Activated CD4-positive, alpha-beta T cell treated with anti-CD3 and anti-CD28 coated beads for 24 hours (primary cell): ENCODE data around the gene LGALS9B.
"Not testable (repeated sequence)": the region's sequence is repeated elsewhere in the genome, so short reads cannot be mapped to it uniquely, and the experiment has no call there.

Experiments used
- DNase-seq, 2 donors: peaks; one replicate each; pipeline ENCODE4 v3.0.0-alpha.2; 2020; ENCODE audit warnings: low read depth in 2 of 2

Gene LGALS9B

DNA sequence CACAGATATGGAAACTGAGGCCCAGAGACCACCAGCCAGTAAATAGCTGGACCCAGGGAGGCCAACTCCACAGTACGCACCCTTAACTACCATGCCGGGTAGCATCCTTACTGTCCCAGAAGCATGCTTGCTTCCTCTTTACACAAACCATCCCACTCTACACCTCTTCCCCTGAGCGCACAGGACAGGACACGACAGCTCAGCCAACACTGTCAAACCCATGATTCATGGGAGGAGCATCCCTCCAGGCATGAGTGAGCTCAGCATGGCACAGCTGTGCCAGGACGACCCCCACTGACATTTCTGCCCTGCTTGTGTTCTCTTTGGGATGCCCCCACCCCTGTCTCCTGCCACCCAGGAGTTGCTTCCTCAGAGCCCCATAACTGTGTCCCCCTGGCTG lies 340 bp downstream of the LGALS9B start:
- DNase-seq = not testable (repeated sequence)

DNA sequence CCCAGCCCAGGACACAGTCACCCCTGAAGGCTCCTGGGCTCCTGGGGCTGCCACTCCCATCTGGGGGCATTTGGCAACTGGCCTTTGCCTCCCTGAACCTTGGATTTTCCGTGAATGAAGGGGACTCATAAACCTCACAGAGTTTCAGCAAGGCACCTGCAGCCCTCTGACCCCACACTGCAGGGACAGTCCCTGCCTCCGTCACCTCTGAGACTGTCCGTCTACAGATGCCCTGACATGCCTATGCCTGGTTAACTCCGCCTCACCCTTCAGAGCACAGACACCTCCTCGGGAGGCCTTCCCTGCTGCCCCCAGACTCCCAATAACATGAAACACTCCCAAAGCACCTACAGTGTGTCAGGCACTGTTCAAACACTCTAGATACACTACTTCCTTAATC lies 786 bp downstream of the LGALS9B start:
- DNase-seq = not testable (repeated sequence)

DNA sequence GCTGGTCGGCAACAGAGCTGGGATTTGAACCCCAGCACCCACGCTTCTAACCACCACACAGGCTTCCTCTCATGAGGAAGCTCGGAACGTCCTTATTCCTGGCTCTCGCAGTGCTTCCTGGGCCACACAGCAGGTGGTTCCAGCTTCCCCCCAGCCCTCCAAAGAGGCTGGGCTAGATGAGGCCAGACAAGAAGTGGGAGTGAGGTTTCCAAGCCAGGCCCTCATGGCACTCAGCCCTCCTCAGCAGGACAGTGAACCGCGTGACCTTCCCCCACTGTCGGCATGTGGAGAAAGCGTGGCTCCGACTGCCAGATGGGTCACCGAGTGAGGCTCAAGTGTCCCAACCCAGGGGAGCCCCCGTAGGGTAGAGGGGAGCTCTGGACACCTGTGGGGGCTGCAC lies 1.8 kb downstream of the LGALS9B start:
- DNase-seq = not testable (repeated sequence)

DNA sequence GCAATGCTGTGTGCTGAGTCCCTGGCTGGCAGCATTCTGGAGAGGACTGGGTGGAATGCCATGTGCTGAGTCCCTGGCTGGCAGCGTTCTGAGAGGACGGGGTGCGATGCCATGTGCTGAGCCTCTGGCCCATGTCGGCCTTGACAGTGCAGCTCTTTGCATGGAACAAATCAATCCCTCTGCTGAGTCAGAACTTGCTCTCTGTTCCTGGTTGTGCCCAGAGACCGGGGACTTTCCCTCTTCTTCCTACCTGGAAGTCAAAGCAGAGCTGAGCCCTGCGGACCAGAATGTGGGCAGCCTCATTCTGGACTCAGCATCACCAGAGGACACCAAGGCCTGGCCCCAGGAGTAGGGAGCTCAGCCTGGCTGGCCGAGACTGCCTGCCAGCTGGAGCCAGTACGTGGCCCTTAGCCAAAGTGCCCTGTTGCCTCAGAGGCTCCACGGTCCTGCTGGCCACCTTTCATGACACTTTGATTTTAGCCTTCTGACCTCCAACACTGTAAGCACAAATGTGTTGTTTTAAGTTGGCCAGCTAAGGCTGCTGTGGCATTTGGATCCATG lies 2.4 kb downstream of the LGALS9B start:
- DNase-seq = not testable (repeated sequence)

DNA sequence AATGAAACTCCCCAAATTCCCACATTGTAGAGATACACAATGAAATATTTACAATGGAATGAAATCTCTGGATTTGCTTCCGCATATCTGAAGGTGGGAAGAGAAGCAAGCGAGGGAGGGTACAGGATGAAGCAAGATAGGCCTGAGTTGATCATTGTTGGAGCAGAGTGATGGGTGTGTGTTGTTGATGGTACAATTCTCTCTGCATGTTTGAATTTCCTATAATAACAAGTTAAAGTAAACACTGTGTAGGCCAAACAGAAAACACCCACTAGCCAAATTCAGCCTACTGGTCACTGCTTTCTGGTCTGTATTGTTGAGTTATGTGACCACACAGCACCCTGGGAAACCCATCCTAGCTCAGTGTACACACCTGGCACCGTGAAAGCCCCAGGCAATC lies 5.2 kb downstream of the LGALS9B start:
- DNase-seq = not testable (repeated sequence)

DNA sequence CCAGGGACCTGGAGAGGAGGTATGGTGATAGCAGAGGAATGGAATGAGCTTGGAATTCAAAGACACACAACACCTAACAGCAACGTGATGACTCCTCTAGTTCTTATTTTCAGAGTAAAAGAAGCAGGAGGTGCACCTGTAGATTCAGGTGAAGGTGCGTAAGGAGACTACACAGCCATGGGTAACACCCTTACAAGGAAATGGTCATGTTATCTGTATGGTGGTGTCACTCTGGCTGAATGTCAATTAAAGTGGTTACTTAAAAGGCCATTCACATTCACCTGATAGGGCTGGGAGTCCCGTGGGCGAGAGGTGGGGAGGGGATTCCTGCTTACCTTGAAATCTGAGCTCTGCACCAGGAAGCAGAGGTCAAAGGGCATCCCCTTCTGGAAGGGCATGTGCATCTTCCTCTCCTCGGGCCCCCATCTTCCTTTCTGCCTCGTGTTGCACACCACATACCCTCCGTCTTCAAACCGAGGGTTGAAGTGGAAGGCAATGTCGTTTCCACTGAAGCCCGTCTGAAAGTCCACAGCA lies 9.4 kb downstream of the LGALS9B start:
- DNase-seq = not testable (repeated sequence)

DNA sequence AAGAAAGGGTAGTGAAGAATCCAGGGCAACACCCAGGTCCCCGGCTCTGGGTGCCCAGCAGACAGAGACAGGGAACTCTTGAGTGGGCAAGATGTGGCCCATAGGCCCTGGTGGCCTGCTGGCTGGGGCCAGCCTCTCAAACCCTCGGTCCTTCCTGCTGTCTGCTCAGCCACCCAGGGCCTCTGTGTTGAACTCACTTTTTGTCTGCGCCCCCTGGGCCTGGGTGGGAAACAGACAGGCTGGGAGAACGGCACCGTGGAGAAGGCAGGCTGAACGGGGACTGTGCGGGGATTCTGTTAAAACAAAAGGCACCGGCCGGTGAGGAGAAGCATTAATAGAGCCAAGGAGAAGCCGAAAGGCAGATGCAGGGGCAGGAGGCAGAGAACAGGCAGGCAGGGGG lies 12.2 kb downstream of the LGALS9B start:
- not testable (repeated sequence) for DNase-seq

DNA sequence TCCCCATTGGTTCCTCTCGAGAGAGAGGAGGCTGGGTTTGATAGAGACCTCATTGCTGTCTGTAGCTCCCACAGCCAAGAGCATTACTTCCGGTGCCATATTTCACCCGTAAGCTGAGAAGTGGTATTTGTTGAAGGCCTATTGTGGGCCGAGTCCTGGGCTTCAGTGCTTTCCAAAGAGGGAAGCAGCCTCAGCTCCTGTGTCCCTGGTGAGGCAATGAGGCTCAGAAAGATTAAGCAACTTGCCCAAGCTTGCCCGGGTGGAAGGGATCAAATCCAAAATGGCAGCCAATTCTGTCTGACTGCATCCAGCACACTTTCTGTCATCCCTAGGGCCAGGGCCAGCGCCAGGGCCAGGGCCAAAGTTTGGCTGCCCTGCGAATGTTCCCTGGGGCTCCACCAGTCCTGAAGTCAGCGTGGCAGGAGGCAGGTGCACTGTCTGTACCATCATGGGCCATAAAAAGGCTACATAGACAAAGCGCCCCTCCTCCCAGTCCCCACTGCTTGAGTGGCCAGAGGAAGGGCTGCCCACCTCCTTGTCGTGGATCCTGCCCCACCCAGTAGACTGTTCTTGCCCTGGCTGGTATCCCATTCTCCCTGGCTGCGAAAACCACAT lies 13.4 kb downstream of the LGALS9B start:
- DNase-seq = not testable (repeated sequence)

DNA sequence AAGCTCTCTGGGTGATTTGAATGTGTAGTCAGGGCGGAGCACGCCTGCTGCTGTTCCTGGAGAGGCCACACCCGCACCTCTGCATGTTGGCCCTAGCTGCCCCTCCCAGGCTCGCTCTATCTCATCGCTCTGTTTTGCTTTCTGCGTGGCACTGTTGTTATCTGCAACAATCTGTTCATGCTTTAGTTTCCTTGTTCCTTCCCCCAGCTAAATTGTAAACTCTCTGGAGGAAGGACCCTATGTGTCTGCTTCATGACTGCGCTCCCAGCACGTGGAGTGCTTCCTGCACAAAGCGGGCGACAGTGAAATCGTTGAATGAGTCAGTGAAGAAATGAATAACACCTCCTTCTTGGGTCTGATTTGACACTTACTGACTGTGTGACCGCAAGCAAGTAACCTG lies 16.5 kb downstream of the LGALS9B start:
- DNase-seq = peak in 1 of 2 donors; percentile 1

DNA sequence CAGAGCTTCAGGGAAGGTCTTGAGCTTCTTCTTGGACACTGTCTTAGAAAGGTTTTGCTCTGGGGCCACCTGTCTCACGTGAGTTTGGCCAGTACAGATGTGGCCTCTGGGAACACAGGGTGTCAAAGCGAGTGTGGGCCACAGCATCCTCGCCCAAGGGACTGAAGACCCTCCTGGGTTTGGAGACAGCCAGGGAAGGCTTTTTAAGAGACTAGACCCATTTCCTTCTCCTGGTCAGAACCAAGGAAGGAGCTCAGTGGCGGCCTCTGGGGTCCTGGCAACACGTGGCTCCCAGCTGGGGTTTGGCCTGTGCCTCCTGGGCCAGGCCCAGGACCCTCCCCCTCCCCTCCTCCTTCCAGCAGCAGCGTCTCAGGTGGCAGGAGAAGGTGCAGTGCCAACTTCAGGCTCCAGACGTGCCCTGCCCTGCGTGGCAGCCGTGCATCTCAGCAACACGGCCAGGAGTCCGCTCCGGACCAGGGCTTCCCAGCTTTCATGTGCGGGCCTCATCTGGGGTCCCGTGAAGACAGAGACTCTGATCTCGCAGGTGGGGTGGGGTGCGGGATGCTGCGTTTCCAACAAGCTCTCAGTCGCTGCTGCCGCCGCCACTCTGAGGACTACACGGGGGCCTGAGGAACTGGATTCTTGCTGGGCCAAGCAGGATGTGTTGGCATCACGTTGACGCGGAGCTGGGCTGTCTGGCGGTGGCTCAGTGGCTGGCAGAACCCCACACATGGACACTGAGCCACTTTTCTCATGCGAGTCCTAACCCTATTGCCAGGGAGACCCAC lies 19.6 kb downstream of the LGALS9B start:
- DNase-seq = not testable (repeated sequence)

DNA sequence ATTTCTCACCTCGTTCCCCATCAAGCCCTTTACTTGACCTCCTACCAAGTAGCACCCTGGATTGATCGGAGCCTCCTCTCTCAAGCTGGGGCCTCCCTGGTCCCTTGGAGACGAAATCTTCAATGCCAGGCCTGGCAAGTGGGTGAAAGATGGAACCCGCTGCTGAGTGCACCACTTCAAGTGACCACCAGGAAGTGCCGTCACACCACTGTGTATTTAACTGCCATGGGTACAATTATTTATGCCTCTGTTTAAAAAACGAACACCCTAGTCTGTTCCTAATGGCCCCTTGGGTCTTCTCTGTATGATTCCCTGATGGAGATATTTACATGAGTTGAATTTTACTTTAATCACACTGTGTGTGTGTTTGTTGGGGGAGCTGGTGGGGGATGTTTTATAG lies 20.4 kb downstream of the LGALS9B start:
- DNase-seq = not testable (repeated sequence)

DNA sequence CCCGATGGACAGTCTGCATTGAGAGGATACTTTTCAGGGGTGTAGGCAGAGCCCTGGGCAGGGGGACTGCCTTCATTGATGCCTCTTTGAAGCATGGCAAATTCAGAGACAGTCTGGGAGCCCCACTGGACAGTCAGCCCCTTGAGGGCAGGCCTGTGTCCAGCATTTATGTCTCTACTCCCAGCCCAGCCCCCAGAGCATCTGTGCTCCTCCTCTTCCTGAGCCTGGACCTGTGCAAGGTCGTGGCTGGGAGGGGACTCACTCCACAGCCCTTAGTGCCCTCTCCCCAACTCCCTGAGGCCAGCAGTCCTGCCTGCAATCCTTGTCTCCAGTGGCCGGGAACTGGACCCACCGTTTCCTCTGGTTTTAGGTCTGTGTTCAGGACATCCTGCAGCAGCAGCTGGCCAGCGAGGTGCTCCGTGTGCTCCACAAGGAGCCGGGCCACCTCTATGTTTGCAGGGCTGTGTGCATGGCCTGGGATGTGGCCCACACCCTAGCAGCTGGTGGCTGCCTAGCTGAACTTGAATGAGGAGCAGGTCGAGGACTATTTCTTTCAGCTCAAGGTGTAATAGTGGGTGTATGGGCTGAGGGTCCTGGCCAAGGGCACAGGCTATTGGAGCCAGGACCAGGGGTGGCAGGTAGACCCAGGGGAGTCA lies 22.6 kb downstream of the LGALS9B start:
- DNase-seq = not testable (repeated sequence)

DNA sequence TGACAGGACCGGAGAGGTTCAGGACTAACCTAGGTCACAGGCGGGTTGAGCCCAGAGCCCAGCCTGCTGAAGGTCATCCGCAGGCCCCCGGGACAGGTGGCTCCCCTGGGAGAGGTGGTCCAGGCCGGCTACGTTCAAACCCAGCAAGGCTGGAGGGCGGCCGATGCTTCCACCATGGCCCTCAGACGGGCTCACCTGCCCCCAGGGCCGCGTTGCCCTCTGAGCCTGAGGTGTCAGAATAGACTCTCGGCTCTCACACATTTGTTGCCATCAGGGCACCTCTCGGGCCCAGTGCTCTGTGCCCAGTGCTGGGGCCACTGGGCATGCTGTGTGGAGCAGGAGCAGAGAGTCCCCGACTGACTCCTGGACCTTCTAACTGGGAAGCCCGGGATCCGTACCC lies 23.2 kb downstream of the LGALS9B start:
- DNase-seq = not testable (repeated sequence)

DNA sequence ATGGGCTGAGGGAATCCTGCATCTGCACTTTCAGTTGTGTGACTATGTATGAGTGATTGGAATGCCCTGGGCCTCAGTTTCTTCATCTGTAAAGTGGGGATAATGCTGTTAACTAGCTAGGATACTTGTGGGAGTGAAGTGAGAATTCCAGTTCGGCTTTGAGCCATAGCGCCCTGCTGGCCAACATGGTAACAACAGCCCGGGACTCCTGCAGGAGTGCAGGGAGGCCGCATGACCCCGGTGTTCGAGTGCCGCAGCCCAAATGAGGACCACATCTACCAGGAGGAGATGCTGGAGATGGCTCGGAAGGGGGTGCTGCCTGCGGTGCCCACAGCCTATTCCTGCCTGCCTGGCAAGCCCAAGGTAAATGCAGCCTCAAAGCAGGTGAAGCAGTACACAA lies 23.7 kb downstream of the LGALS9B start:
- not testable (repeated sequence) for DNase-seq

DNA sequence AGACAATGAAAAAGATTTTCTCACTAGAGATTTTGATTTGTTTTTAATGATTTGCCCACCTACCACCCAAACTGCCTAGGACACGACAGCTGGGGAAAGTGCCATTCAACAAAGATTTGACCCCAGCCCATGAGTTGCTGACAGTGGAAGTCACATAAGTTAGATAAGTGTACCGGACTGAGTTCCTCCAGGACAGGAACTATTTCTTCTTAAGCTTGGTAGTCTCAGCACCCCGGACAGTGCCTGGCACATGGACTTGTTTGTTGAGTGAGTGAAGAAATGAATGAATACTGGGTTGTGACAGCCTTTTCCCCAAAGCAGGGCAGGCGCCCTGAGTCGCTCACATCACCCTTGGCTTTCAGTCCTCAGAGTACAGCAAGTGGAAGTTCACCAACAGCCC lies 26.7 kb downstream of the LGALS9B start:
- not testable (repeated sequence) for DNase-seq

DNA sequence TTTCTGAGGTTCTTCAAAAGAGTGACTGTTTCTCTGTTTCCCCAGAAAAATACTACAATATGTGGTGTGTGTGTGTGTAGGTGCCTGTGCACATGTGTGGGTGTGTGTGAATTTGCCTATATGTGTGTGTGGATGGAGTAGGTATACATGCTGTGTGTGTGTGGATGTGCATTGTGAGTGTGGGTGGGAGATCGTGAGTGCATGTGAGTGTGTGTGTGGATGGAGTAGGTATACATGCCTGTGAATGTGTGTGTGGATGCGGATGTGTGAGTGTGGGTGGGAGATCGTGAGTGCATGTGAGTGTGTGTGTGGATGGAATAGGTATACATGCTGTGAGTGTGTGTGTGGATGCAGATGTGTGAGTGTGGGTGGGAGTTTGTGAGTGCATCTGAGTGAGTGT lies 32.2 kb downstream of the LGALS9B start:
- not testable (repeated sequence) for DNase-seq

DNA sequence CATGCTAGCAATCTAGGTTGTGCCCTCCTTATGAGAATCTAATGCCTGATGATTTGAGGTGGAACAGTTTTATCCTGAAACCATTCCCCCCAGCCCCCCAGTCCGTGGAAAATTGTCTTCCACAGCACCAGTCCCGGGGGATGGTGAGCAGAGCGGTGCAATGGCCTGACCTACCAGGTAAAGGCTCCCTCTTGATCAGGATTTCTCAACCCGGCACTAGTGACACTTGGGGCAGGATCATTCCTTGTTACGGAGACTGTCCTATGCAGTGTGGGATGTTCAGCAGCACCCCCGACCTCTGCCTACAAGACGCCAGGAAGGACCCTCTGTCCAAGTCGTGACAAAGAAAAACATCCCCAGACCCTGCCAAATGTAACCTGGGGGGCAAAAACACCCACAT lies 34.0 kb downstream of the LGALS9B start:
- DNase-seq = not testable (repeated sequence)

DNA sequence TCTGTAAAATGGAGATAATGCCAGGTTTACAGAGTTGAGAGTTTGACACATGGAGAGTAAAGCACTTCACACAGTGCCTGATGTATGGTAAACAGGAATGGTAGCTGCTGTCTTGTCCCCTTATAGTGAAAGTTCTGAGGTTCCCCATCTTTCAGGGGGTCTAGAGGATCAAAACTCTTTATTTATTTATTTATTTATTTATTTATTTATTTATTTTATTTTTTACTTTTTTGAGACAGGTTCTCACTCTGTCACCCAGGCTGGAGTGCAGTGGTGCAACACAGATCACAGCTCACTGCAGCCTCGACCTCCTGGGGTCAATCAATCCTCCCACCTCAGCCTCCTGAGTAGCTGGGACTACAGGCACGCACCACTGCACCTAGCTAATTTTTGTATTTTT lies 40.1 kb downstream of the LGALS9B start:
- not testable (repeated sequence) for DNase-seq

DNA sequence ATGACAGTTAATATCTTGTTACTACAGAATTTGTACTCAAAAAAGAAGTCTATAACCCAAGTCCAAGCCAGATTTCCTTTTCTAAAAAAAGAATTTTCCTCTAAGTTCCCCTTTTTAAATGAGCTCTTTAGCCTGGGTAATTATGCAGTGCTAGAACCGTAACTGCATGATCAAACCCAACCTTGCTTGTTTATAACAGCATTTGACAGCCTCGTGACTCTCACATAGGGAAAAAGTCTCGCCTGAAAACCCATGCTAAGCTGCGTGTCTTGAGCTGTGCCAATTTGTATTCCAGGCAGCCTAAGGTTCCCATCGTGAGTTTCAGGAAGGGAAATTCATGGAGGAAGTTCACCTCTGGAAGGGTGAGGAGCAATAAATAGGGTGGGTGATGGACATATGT lies 44.5 kb downstream of the LGALS9B start:
- not testable (repeated sequence) for DNase-seq

DNA sequence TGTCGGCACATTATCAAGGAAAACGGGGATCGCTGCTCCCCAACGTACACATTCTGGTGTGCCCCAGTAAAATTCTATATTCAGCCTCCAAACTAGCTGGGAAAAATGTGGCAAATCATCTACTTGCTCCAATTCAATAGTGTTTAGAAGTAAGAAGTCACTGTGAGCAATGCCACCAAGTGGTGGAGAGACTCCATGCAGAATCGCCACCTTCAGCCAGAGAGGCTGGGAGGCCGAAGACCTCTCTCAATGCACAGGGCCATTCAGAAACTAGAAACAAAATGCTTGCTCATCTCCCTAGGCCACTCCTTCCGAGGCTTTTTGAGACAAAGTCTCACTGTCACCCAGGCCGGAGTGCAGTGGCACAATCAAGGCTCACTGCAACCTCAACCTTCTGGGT lies 48.5 kb downstream of the LGALS9B start:
- DNase-seq = not testable (repeated sequence)

DNA sequence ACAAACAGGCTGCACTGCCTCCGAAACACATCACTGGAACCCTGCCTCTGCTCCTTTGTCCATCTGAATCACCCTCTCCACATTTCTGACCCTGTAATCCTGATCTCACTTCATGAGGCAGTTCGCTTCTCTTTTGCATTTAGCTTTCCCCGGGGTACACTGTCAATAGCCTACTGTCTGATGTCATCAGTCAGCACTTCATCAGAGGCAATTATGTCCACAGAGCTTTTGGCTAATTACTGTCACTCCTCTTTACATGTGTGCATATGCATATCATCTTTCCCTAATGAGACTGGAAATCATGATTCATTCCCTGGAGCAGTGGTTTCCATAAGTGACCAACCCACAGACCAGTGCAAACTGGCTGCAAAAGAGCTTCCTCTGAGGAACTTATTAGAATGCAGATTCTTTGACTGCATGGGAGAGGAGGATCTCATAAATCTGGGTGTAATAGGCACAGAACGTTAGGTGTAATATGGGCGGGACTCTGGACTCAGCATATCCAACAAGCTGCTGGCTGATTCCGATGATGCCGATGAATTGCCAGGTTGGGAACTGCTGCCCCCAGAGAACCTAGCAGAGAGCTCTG lies 49.8 kb downstream of the LGALS9B start:
- not testable (repeated sequence) for DNase-seq
